Endodermal cell (in vitro differentiated cells): ENCODE data around the gene PRDM16. TPM values are rescaled to one million over a fixed set of nuclear protein-coding genes. Genes with fewer than 3 reads are reported as not detected.

ENCODE experiments used
- DNase-seq: peaks from one replicate; pipeline ENCODE4 v3.0.0-alpha.2; 2017
- H3K27ac ChIP-seq: 2 replicates; pipeline ENCODE4 v1.5.1; 2013; ENCODE audit warnings: mild to moderate bottlenecking, low read depth, low read length, moderate library complexity
- H3K27me3 ChIP-seq: 2 replicates; pipeline ENCODE4 v1.6.1; 2013; ENCODE audit warnings: mild to moderate bottlenecking, low read length, moderate library complexity; ENCODE audit not compliant: insufficient read depth, control insufficient read depth, poor library complexity, severe bottlenecking
- H3K36me3 ChIP-seq: 2 replicates; pipeline ENCODE4 v1.7.0; 2013; ENCODE audit warnings: mild to moderate bottlenecking, low read length, moderate library complexity; ENCODE audit not compliant: control insufficient read depth, insufficient read depth
- H3K4me1 ChIP-seq: one replicate; pipeline ENCODE4 v1.7.0; 2013; ENCODE audit warnings: low read length; ENCODE audit not compliant: control insufficient read depth, insufficient read depth
- H3K4me3 ChIP-seq: 2 replicates; pipeline ENCODE4 v1.5.1; 2013; ENCODE audit warnings: mild to moderate bottlenecking, low read length, moderate library complexity
- H3K9ac ChIP-seq: 2 replicates; pipeline ENCODE4 v1.6.1; 2013; ENCODE audit warnings: mild to moderate bottlenecking, low read length, moderate library complexity; ENCODE audit not compliant: poor library complexity, severe bottlenecking; ENCODE audit errors: extremely low read depth
- H3K9me3 ChIP-seq: 2 replicates; pipeline ENCODE4 v1.6.1; 2013; ENCODE audit warnings: mild to moderate bottlenecking, low read length, moderate library complexity; ENCODE audit not compliant: control insufficient read depth
- H3K27ac Mint-ChIP-seq: 2 replicates; pipeline ENCODE4 v1.8.0; 2020; ENCODE audit warnings: mixed read lengths
- H3K27me3 Mint-ChIP-seq: 2 replicates; pipeline ENCODE4 v1.8.0; 2021; ENCODE audit warnings: mild to moderate bottlenecking, mixed read lengths; ENCODE audit not compliant: insufficient read depth
- H3K36me3 Mint-ChIP-seq: 2 replicates; pipeline ENCODE4 v1.8.0; 2020; ENCODE audit warnings: low read depth, mixed read lengths
- H3K4me1 Mint-ChIP-seq: 2 replicates; pipeline ENCODE4 v1.8.0; 2020; ENCODE audit warnings: mixed read lengths
- H3K4me3 Mint-ChIP-seq: 2 replicates; pipeline ENCODE4 v1.8.0; 2020; ENCODE audit warnings: mild to moderate bottlenecking, moderate library complexity, mixed read lengths
- H3K9me3 Mint-ChIP-seq: 2 replicates; pipeline ENCODE4 v1.8.0; 2020; ENCODE audit warnings: mild to moderate bottlenecking, mixed read lengths
- WGBS, 2 experiments: methylation state at CpG; one replicate each; pipeline versions ENCODE4 v1.1.5 to v1.1.7; 2013; ENCODE audit warnings: missing lambda C conversion rate in 2 of 2, mixed read lengths in 1 of 2; ENCODE audit not compliant: insufficient coverage in 1 of 2, insufficient read length in 1 of 2; 5-methylcytosine and 5-hydroxymethylcytosine counted together
- total RNA-seq, 2 donors: library from RNA; stranded (reverse); fragmentation: NEBNext Ultra II Directional in 1 of 2; extraction: Animal tissue kit (Norgen Biotek cat#: 25700) in 1 of 2; gene quantifications; 2 replicates in 1 of 2; 3 replicates in 1 of 2; pipeline ENCODE4 v1.2.1, GENCODE V29; 2021
- TF ChIP-seq, protein P1 (sequence below): fragments of 200-600 bp; sonication (generic); conservative IDR thresholded peaks from 2 replicates; pipeline ENCODE4 v1.5.0; 2021; ENCODE audit warnings: antibody characterized with exemption, mild to moderate bottlenecking

Gene PRDM16
- total RNA-seq, 2 donors from 2014 or later = 2.1 to 4.0 TPM

DNA sequence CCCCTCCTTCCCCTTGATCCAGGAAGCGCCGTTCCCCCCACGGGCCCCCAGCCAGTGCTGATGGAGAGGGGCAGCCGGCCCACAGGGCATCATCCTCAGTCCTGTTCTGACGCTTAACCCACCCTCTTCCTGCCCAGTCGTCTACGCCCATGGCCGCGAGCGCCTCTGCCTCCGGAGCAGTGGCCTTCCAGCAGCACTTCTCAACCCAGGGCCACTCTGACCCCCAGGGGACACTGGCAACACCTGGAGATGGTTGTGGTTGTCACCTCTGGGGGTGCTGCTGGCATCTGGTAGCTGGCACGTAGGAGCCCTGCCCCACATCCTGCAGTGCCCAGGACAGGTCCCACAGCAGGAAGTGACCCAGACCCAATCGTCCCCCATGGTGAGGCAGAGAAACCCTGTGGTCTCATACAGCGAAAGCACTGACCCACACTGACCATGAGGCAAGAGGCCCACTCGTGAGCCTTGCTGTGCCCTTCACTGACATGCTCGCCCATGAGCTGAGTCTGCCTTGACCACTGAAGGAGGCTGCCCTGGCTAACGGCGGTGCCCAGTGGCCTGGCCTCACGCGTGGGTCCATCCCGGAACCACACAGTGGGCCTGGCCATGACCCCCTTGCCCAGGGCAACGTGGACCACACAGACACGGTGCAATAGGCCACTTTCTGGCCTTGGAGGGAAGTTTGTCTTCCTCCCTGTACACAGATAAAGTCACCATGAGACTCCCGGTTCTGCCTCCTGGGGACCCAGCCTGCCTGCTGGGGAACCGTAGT lies 288.7 kb downstream of the PRDM16 start:
- Histone ChIP-seq H3K36me3 (no peaks in the 10 kb centered on the region), H3K4me1 (peaks cover 7% of the 10 kb centered on the region), H3K9me3 (no peaks in the 10 kb centered on the region), H3K27ac (no peak overlapping the region), H3K4me3 (no peak overlapping the region), H3K27me3 (no peaks in the 10 kb centered on the region), H3K9ac (no peak overlapping the region)
- Mint-ChIP-seq H3K9me3 (peaks cover 1% of the 10 kb centered on the region), H3K27ac (no peak overlapping the region), H3K36me3 (no peaks in the 10 kb centered on the region), H3K4me3 (no peak overlapping the region), H3K4me1 (peaks cover 7% of the 10 kb centered on the region), H3K27me3 (no peaks in the 10 kb centered on the region)
- DNase-seq = no peak
- WGBS, 2 experiments = 90 to 99% methylated on average over 10 to 25 of the region's 25 CpGs
- TF ChIP-seq, protein P1, sequence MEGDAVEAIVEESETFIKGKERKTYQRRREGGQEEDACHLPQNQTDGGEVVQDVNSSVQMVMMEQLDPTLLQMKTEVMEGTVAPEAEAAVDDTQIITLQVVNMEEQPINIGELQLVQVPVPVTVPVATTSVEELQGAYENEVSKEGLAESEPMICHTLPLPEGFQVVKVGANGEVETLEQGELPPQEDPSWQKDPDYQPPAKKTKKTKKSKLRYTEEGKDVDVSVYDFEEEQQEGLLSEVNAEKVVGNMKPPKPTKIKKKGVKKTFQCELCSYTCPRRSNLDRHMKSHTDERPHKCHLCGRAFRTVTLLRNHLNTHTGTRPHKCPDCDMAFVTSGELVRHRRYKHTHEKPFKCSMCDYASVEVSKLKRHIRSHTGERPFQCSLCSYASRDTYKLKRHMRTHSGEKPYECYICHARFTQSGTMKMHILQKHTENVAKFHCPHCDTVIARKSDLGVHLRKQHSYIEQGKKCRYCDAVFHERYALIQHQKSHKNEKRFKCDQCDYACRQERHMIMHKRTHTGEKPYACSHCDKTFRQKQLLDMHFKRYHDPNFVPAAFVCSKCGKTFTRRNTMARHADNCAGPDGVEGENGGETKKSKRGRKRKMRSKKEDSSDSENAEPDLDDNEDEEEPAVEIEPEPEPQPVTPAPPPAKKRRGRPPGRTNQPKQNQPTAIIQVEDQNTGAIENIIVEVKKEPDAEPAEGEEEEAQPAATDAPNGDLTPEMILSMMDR = no peak

DNA sequence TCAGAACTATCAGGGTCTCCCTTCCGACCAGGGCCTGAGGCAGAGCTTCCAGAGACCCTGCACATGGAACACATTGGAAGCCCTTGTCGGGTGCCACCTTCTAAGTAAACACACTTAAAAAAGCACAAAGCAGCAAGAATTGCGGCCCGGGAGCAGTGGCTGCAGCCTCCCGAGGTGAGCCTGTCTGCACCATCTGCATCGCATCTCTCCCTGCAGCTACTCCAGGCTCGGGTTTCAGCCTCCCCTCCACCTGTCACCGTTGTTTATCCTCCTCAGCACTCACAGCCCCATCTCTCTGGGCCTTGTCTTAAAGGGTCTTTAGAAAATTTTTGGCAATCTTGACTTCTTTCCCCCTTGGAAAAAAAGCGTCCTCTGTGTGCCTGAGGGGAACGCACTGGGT lies 290.3 kb downstream of the PRDM16 start:
- Mint-ChIP-seq H3K9me3 (peaks cover 1% of the 10 kb centered on the region), H3K36me3 (no peaks in the 10 kb centered on the region), H3K4me1 (peaks cover 1% of the 10 kb centered on the region), H3K4me3 (no peak overlapping the region), H3K27ac (no peak overlapping the region), H3K27me3 (no peaks in the 10 kb centered on the region)
- Histone ChIP-seq H3K9me3 (no peaks in the 10 kb centered on the region), H3K36me3 (no peaks in the 10 kb centered on the region), H3K4me1 (no peaks in the 10 kb centered on the region), H3K4me3 (no peak overlapping the region), H3K9ac (no peak overlapping the region), H3K27ac (no peak overlapping the region), H3K27me3 (no peaks in the 10 kb centered on the region)
- no peak for DNase-seq
- WGBS, 2 experiments = 81 to 88% methylated on average over 4 to 10 of the region's 10 CpGs
- TF ChIP-seq, protein P1 = no peak

DNA sequence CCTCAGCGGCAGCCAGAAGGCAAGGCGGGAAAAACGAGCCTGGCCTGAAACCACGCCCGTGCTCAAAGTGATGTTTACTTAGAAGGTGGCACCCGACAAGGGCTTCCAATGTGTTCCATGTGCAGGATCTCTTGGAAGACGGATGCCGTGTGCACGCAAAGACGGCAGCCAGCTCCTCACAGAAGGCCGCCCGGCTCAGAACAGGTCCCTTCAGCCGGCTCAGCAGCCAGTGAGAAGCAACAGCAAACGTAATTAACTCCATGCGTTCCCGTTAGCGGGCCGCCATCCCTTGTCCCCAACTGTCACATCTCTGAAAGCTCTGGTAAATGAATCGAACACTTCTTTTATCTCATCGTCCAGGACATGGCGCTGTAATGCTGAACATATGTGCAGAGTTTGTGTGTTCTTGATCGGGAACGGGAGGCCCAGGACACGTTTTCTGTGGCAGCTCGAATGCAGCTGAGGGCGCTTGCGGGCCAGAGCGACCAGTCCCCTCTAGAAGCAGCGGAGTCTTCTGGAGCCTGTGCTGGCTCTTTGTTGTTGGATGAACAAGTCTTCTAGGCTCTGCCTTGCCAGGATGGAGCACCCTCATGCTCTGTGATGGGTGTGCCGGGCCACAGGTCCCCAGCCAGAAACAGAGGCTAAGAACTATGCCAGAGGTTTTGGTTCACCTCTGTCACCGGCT lies 290.9 kb downstream of the PRDM16 start:
- no peak for DNase-seq
- Mint-ChIP-seq H3K27ac (no peak overlapping the region), H3K36me3 (no peaks in the 10 kb centered on the region), H3K9me3 (peaks cover 1% of the 10 kb centered on the region), H3K4me1 (peaks cover 1% of the 10 kb centered on the region), H3K27me3 (no peaks in the 10 kb centered on the region), H3K4me3 (no peak overlapping the region)
- no peaks in the 10 kb centered on the region for H3K36me3 ChIP-seq
- H3K27me3 ChIP-seq = no peaks in the 10 kb centered on the region
- WGBS, 2 experiments = 92 to 93% methylated on average over 29 to 31 of the region's 31 CpGs
- no peak overlapping the region for H3K9ac ChIP-seq
- H3K4me1 ChIP-seq = no peaks in the 10 kb centered on the region
- TF ChIP-seq, protein P1 = no peak
- no peak overlapping the region for H3K27ac ChIP-seq
- no peak overlapping the region for H3K4me3 ChIP-seq
- H3K9me3 ChIP-seq = no peaks in the 10 kb centered on the region
